ENCODE results near the gene TXNIP. TPM values are rescaled to one million over a fixed set of nuclear protein-coding genes. Genes with fewer than 3 reads are reported as not detected.

TXNIP gene
- total RNA-seq, 1 experiment from 2014 or later = 576 TPM

DNA sequence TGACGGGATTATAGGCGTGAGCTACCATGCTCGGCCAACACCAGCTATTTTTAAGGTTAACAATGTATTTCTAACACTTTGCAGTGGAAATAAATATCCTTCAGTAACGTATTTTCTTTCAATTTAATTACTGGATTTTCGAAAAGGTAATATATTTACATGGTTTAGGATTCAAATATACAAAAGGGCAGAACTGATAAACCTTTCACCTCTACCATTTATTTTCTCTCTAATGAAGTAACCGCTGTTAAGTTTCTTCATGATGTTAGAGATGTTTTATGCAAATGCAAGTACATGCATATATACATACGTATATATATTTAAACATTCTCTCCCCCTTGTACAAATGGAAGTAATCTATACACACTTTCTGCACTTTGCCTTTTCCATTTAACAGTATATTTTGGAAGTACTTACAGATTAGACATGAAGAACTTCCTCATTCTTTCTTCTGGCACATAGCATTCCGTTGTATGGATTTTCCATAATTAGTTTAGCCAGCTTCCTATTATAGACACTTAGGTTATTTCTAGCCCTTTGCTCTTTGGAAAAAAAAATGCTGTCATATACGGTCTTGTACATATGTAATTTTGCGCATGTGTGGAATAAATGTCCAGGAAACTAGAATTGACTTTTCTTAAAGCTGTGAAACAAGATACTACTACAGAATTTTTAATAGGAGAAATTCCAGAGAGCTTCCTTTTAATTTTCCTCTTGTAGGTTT, 40.0 kb upstream of the TXNIP start:
- peaks cover 50% of the 10 kb centered on the region for H3K36me3 Mint-ChIP-seq (ENCODE audit: insufficient read depth, unreplicated experiment)
- H3K27me3 Mint-ChIP-seq (ENCODE audit: insufficient read depth, unreplicated experiment) = no peaks in the 10 kb centered on the region
- POLR2A ChIA-PET = interaction anchor here (0.6 to 9.6 kb wide), 19 partner anchors 9 to 212 kb away, joined by 3 to 173 read pairs (median 14); partner anchors contain the start of genes ANKRD34A, HJV, LIX1L and PEX11B
- TF ChIP-seq, protein P1, sequence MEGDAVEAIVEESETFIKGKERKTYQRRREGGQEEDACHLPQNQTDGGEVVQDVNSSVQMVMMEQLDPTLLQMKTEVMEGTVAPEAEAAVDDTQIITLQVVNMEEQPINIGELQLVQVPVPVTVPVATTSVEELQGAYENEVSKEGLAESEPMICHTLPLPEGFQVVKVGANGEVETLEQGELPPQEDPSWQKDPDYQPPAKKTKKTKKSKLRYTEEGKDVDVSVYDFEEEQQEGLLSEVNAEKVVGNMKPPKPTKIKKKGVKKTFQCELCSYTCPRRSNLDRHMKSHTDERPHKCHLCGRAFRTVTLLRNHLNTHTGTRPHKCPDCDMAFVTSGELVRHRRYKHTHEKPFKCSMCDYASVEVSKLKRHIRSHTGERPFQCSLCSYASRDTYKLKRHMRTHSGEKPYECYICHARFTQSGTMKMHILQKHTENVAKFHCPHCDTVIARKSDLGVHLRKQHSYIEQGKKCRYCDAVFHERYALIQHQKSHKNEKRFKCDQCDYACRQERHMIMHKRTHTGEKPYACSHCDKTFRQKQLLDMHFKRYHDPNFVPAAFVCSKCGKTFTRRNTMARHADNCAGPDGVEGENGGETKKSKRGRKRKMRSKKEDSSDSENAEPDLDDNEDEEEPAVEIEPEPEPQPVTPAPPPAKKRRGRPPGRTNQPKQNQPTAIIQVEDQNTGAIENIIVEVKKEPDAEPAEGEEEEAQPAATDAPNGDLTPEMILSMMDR (IDR thresholded peaks at IDR 0.05; ENCODE audit: unreplicated experiment) = no peak
- DNase-seq (ENCODE audit: unreplicated experiment) = no peak
- peak overlapping the region; percentile 98 for H3K27ac Mint-ChIP-seq (ENCODE audit: low read depth, unreplicated experiment)
- peaks cover 11% of the 10 kb centered on the region for H3K4me1 Mint-ChIP-seq (ENCODE audit: insufficient read depth, unreplicated experiment)
- H3K4me3 Mint-ChIP-seq (ENCODE audit: unreplicated experiment) = peak overlapping the region; percentile 99
- intact Hi-C loops (cut with micrococcal nuclease) = no loop called here
- no TSS peak for BruUV-seq (replicated peaks)
- H3K9me3 Mint-ChIP-seq (ENCODE audit: unreplicated experiment) = no peaks in the 10 kb centered on the region
- CTCF ChIA-PET = interaction anchor here (0.7 to 3.2 kb wide), 8 partner anchors 13 to 188 kb away, joined by 3 to 14 read pairs (median 4); partner anchors contain the start of gene HJV

- POLR2A ChIA-PET = interaction anchor here (0.7 to 9.6 kb wide), 17 partner anchors 11 to 211 kb away, joined by 3 to 173 read pairs (median 14); partner anchors contain the start of genes ANKRD34A, HJV, LIX1L and PIAS3
- Mint-ChIP-seq H3K4me1 (ENCODE audit: insufficient read depth, unreplicated experiment) (peaks cover 11% of the 10 kb centered on the region), H3K27ac (ENCODE audit: low read depth, unreplicated experiment) (peak overlapping the region; percentile 60), H3K36me3 (ENCODE audit: insufficient read depth, unreplicated experiment) (peaks cover 48% of the 10 kb centered on the region), H3K27me3 (ENCODE audit: insufficient read depth, unreplicated experiment) (no peaks in the 10 kb centered on the region), H3K9me3 (ENCODE audit: unreplicated experiment) (no peaks in the 10 kb centered on the region), H3K4me3 (ENCODE audit: unreplicated experiment) (peak overlapping the region; percentile 99)
- BruUV-seq (replicated peaks) = no TSS peak
- intact Hi-C loops (cut with micrococcal nuclease) = no loop called here
- CTCF ChIA-PET = interaction anchor here (0.9 to 4.4 kb wide), 7 partner anchors 9 to 143 kb away, joined by 3 to 24 read pairs (median 8); partner anchors contain the start of gene HJV
- TF ChIP-seq, protein P1 (IDR thresholded peaks at IDR 0.05; ENCODE audit: unreplicated experiment) = no peak
- peak; percentile 62 for DNase-seq (ENCODE audit: unreplicated experiment)
Observed at GRCh38 chr1:146035048-146035423, 38.7 kb upstream of the TXNIP start.

- intact Hi-C loops (cut with micrococcal nuclease) = no loop called here
- ChIA-PET POLR2A (interaction anchor here (0.7 to 2.1 kb wide), 6 partner anchors 13 to 68 kb away, joined by 3 to 10 read pairs (median 3); partner anchors contain the start of genes ANKRD34A and POLR3GL), CTCF (interaction anchor here (0.6 to 4.5 kb wide), 26 partner anchors 14 to 472 kb away, joined by 3 to 70 read pairs (median 5); partner anchors contain the start of genes HJV and PIAS3)
- H3K27ac Mint-ChIP-seq (ENCODE audit: low read depth, unreplicated experiment) = no peak overlapping the region
- DNase-seq (ENCODE audit: unreplicated experiment) = peak; percentile 77
- no peaks in the 10 kb centered on the region for H3K9me3 Mint-ChIP-seq (ENCODE audit: unreplicated experiment)
- H3K4me3 Mint-ChIP-seq (ENCODE audit: unreplicated experiment) = no peak overlapping the region
- peaks cover 29% of the 10 kb centered on the region for H3K36me3 Mint-ChIP-seq (ENCODE audit: insufficient read depth, unreplicated experiment)
- H3K4me1 Mint-ChIP-seq (ENCODE audit: insufficient read depth, unreplicated experiment) = peaks cover 11% of the 10 kb centered on the region
- no TSS peak for BruUV-seq (replicated peaks)
- no peaks in the 10 kb centered on the region for H3K27me3 Mint-ChIP-seq (ENCODE audit: insufficient read depth, unreplicated experiment)
- TF ChIP-seq, protein P1 (IDR thresholded peaks at IDR 0.05; ENCODE audit: unreplicated experiment) = peak; percentile 54
Observed at GRCh38 chr1:146032631-146033219, 36.3 kb upstream of the TXNIP start.

DNA sequence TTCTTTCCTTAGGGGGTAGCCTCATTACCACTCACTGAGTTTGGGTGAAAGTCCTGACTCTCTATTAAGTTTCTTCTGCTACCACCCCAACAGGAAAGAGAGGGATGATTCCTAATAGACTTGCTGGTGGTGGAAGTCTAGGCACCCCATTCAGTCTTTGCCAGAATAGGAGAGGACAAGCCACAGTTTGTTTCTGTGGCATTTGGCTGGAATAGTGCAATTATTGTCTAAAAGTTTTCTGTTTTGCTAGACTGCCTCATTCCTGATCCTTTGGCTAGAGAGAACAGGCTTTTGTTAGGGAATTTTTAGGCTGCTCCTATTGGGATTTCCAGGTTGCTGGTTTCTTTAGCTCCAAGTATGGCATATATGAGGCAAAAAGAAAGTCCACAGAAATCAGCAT, 35.1 kb upstream of the TXNIP start:
- CTCF ChIA-PET = interaction anchor here (0.7 to 4.5 kb wide), 12 partner anchors 8 to 184 kb away, joined by 3 to 70 read pairs (median 5); partner anchors contain the start of gene HJV
- no peaks in the 10 kb centered on the region for H3K9me3 Mint-ChIP-seq (ENCODE audit: unreplicated experiment)

More for the DNA sequence above, 35.1 kb upstream of the TXNIP start:
- no peak for DNase-seq (ENCODE audit: unreplicated experiment)
- POLR2A ChIA-PET = interaction anchor here (2.1 kb wide), 1 partner anchor 67 kb away, joined by 10 read pairs; the partner anchor contains the start of genes ANKRD34A and POLR3GL
- Mint-ChIP-seq H3K4me3 (ENCODE audit: unreplicated experiment) (no peak overlapping the region), H3K36me3 (ENCODE audit: insufficient read depth, unreplicated experiment) (peaks cover 17% of the 10 kb centered on the region), H3K4me1 (ENCODE audit: insufficient read depth, unreplicated experiment) (peaks cover 11% of the 10 kb centered on the region), H3K27ac (ENCODE audit: low read depth, unreplicated experiment) (no peak overlapping the region), H3K27me3 (ENCODE audit: insufficient read depth, unreplicated experiment) (peaks cover 8% of the 10 kb centered on the region)
- no TSS peak for BruUV-seq (replicated peaks)
- TF ChIP-seq, protein P1 (IDR thresholded peaks at IDR 0.05; ENCODE audit: unreplicated experiment) = no peak
- intact Hi-C loops (cut with micrococcal nuclease) = no loop called here

All from MCF 10A (cell line).